Measurements from ENCODE around the gene BARX1.

The BARX1 gene

GRCh38 chr9:93931905-93932304 is 23.2 kb downstream of the BARX1 start:
- no peak for DNase-seq (ENCODE audit: low spot score)
- TF ChIP-seq CTCF (IDR thresholded peaks at IDR 0.05): no peak

GRCh38 chr9:93930070-93930469 is 25.1 kb downstream of the BARX1 start:
- H3K27ac ChIP-seq: no peak overlapping the region
- TF ChIP-seq CTCF (IDR thresholded peaks at IDR 0.05): no peak
- no peak overlapping the region for H3K4me3 ChIP-seq
- no peak for DNase-seq (ENCODE audit: low spot score)

More at GRCh38 chr9:93931905-93932304, 23.2 kb downstream of the BARX1 start:
- no peak overlapping the region for H3K4me3 ChIP-seq
- H3K27ac ChIP-seq: no peak overlapping the region

GRCh38 chr9:93929231-93929630 is 25.9 kb downstream of the BARX1 start:
- no peak for TF ChIP-seq CTCF (IDR thresholded peaks at IDR 0.05)
- no peak for DNase-seq (ENCODE audit: low spot score)
- Histone ChIP-seq H3K27ac (no peak overlapping the region), H3K4me3 (no peak overlapping the region)

GRCh38 chr9:93922535-93922934 is 32.6 kb downstream of the BARX1 start:
- Histone ChIP-seq H3K4me3 (no peak overlapping the region), H3K27ac (no peak overlapping the region)
- no peak for DNase-seq (ENCODE audit: low spot score)
- TF ChIP-seq CTCF (IDR thresholded peaks at IDR 0.05): no peak

GRCh38 chr9:93920131-93920800 is 34.9 kb downstream of the BARX1 start:
- TF ChIP-seq CTCF (IDR thresholded peaks at IDR 0.05): no peak
- Histone ChIP-seq H3K4me3 (no peak overlapping the region), H3K27ac (no peak overlapping the region)
- no peak for DNase-seq (ENCODE audit: low spot score)

- DNase-seq (ENCODE audit: low spot score): no peak
- no peak overlapping the region for H3K4me3 ChIP-seq
- H3K27ac ChIP-seq: no peak overlapping the region
- TF ChIP-seq CTCF (IDR thresholded peaks at IDR 0.05): no peak
These were observed 37.1 kb downstream of the BARX1 start for GRCh38 chr9:93918061-93918460.

GRCh38 chr9:93917121-93917853 is 37.9 kb downstream of the BARX1 start:
- no peak overlapping the region for H3K4me3 ChIP-seq
- no peak for DNase-seq (ENCODE audit: low spot score)
- no peak overlapping the region for H3K27ac ChIP-seq
- TF ChIP-seq CTCF (IDR thresholded peaks at IDR 0.05): no peak
